Loucy (cell line): ENCODE results near the gene BCL2L12.

Source experiments
- EZH2phosphoT487 ChIP-seq: fragments of 200-600 bp; IDR thresholded peaks from 2 replicates; pipeline ENCODE4 v1.6.1; 2018; ENCODE audit warnings: antibody characterized with exemption, mild to moderate bottlenecking, moderate library complexity, borderline replicate concordance
- TF ChIP-seq, protein P1 (sequence below): fragments of 200-600 bp; sonication (generic); conservative IDR thresholded peaks from 2 replicates; pipeline ENCODE4 v1.5.1; 2014; ENCODE audit warnings: mild to moderate bottlenecking, antibody characterized with exemption, low read length

DNA sequence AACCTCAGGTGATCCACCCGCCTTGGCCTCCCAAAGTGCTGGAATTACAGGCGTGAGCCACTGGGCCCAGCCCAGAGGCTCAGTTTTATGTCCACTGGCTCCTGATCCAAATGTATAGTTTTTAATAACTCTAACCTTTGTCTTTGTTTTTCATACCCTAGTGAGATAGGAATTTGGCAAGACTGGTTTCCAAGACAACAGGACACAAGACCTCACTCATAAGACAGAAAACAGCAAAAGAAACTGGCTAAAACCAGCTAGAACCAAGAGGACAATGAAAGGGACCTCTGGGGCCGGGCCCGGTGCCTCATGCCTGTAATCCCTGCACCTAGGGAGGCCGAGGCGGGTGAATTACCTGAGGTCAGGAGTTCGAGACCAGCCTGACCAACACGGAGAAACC lies 52.8 kb downstream of the BCL2L12 start:
- TF ChIP-seq, protein P1, sequence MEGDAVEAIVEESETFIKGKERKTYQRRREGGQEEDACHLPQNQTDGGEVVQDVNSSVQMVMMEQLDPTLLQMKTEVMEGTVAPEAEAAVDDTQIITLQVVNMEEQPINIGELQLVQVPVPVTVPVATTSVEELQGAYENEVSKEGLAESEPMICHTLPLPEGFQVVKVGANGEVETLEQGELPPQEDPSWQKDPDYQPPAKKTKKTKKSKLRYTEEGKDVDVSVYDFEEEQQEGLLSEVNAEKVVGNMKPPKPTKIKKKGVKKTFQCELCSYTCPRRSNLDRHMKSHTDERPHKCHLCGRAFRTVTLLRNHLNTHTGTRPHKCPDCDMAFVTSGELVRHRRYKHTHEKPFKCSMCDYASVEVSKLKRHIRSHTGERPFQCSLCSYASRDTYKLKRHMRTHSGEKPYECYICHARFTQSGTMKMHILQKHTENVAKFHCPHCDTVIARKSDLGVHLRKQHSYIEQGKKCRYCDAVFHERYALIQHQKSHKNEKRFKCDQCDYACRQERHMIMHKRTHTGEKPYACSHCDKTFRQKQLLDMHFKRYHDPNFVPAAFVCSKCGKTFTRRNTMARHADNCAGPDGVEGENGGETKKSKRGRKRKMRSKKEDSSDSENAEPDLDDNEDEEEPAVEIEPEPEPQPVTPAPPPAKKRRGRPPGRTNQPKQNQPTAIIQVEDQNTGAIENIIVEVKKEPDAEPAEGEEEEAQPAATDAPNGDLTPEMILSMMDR: no peak
- TF ChIP-seq EZH2phosphoT487: no peak
